ENCODE data around the gene TNFRSF14.

DNA sequence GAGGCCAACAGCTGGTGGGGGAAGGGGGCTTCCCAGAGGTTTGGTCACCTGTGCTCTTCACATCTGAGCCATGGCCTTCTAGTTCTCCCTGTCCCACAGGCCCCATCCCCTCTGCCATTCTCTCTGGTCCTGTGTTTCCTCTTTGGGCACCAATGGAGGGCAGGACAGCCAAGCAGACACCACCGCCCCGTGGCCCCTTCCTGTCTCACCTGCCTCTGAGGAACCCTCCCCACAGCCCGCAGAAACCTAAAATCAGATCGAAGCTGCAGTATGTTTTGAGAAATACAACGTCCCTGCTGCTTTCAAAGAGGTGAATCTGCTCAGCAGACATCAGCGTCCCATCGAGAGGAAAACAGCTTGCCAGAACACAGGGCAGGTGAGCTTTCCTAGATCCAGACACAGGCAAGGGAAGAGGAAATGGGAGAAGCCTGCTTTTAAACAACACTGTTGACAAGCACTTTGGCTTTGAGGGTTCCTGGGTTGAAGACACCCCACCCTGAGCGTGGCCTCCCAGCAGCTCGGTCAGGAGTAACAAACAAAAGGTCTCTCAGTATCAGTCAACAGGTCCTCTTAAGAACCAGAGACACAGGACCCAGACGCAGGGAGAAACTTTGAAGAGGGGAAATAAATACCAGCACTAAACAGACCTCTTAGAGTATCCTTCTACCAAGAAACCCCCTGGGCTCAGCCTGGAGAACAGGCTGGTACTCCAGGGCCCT, 32.1 kb upstream of the TNFRSF14 start:
- TF ChIP-seq POLR2A (conservative IDR thresholded peaks at IDR 0.05), result no peak
- TF ChIP-seq RAD21 (CRISPR knock-in tag; conservative IDR thresholded peaks at IDR 0.05 in 1 of 2, IDR thresholded peaks at IDR 0.05 in 1 of 2), result no peak
- no peak for TF ChIP-seq CTCF (IDR thresholded peaks at IDR 0.05 in 2 of 3, conservative IDR thresholded peaks at IDR 0.05 in 1 of 3; ENCODE audit: insufficient read depth in 2 of 3, low read depth in 1 of 3, low read length in 3 of 3)
- no peak for TF ChIP-seq FOXM1 (IDR thresholded peaks at IDR 0.05; ENCODE audit: low read depth)
- no peak for TF ChIP-seq FOXM1 (CRISPR knock-in tag; IDR thresholded peaks at IDR 0.05; ENCODE audit: low read depth)
- TF ChIP-seq HDAC3 (IDR thresholded peaks at IDR 0.05; ENCODE audit: borderline replicate concordance, partially characterized antibody), result no peak
- no peak for TF ChIP-seq BRCA1 (IDR thresholded peaks at IDR 0.05)
- no peak for TF ChIP-seq BRCA1 (CRISPR knock-in tag; IDR thresholded peaks at IDR 0.05)
- no peak for TF ChIP-seq CHD1 (IDR thresholded peaks at IDR 0.05; ENCODE audit: low read length)
- no peak for TF ChIP-seq MCM5 (IDR thresholded peaks at IDR 0.05; ENCODE audit: low read depth)
- no peak for TF ChIP-seq ATF6 (CRISPR knock-in tag; IDR thresholded peaks at IDR 0.05)
- TF ChIP-seq SRF (CRISPR knock-in tag; IDR thresholded peaks at IDR 0.05), result no peak
- no peak for TF ChIP-seq SMARCA4 (IDR thresholded peaks at IDR 0.05)
- no peak for TF ChIP-seq ZNF143 (CRISPR knock-in tag; IDR thresholded peaks at IDR 0.05)
- no peak for TF ChIP-seq SIN3A (IDR thresholded peaks at IDR 0.05; ENCODE audit: borderline replicate concordance in 2 of 2, control insufficient read depth in 1 of 2, low read depth in 2 of 2, low read length in 2 of 2)
